ENCODE results near the gene PHLPP1.

Gene PHLPP1

GRCh38 chr18:62814132-62814759, 98.9 kb downstream of the PHLPP1 start:
- H3K27ac ChIP-seq (ENCODE audit: low read depth, low read length) = no peak overlapping the region
- H3K36me3 ChIP-seq (ENCODE audit: control insufficient read depth in 1 of 2, insufficient read depth in 2 of 2, low read length in 2 of 2) = no peaks in the 10 kb centered on the region

DNA sequence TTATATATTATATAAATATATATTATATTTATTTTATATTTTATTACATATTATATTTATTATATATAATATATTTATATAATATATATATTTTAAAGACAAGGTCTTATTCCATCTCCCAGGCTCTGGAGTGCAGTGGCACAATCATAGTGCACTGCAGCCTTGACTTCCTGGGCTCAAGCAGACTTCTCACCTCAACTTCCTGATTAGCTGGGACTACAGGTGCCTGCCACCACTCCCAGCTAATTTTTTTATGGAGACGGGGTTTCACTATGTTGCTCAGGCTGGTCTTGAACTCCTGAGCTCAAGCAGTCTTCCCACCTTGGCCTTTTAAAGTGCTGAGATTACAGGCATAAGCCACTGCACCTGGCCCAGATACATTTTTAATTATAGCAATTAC, 110.0 kb downstream of the PHLPP1 start:
- Histone ChIP-seq H3K9ac (ENCODE audit: low read depth in 1 of 2, low read length in 2 of 2) (no peak overlapping the region), H3K36me3 (ENCODE audit: control insufficient read depth in 1 of 2, insufficient read depth in 2 of 2, low read length in 2 of 2) (peaks cover 0 to 4% of the 10 kb centered on the region in 2 donors), H3K9me3 (ENCODE audit: control insufficient read depth in 1 of 2, low read length in 2 of 2) (no peaks in the 10 kb centered on the region), H3K27me3 (ENCODE audit: control insufficient read depth in 1 of 2, insufficient read depth in 2 of 2, low read length in 2 of 2) (no peaks in the 10 kb centered on the region), H3K4me1 (ENCODE audit: control insufficient read depth in 1 of 2, insufficient read depth in 2 of 2, low read length in 2 of 2) (no peaks in the 10 kb centered on the region), H3K27ac (ENCODE audit: low read depth, low read length) (no peak overlapping the region), H3K4me3 (ENCODE audit: low read depth in 1 of 2, low read length in 2 of 2) (no peak overlapping the region)

More at GRCh38 chr18:62814132-62814759, 98.9 kb downstream of the PHLPP1 start:
- Histone ChIP-seq H3K9me3 (ENCODE audit: control insufficient read depth in 1 of 2, low read length in 2 of 2) (no peaks in the 10 kb centered on the region), H3K27me3 (ENCODE audit: control insufficient read depth in 1 of 2, insufficient read depth in 2 of 2, low read length in 2 of 2) (no peaks in the 10 kb centered on the region), H3K9ac (ENCODE audit: low read depth in 1 of 2, low read length in 2 of 2) (no peak overlapping the region), H3K4me3 (ENCODE audit: low read depth in 1 of 2, low read length in 2 of 2) (no peak overlapping the region), H3K4me1 (ENCODE audit: control insufficient read depth in 1 of 2, insufficient read depth in 2 of 2, low read length in 2 of 2) (peaks cover 3 to 17% of the 10 kb centered on the region in 2 donors)

- Histone ChIP-seq H3K27me3 (ENCODE audit: control insufficient read depth in 1 of 2, insufficient read depth in 2 of 2, low read length in 2 of 2) (no peaks in the 10 kb centered on the region), H3K4me3 (ENCODE audit: low read depth in 1 of 2, low read length in 2 of 2) (no peak overlapping the region), H3K9ac (ENCODE audit: low read depth in 1 of 2, low read length in 2 of 2) (no peak overlapping the region), H3K4me1 (ENCODE audit: control insufficient read depth in 1 of 2, insufficient read depth in 2 of 2, low read length in 2 of 2) (peaks cover 0 to 3% of the 10 kb centered on the region in 2 donors), H3K27ac (ENCODE audit: low read depth, low read length) (no peak overlapping the region), H3K36me3 (ENCODE audit: control insufficient read depth in 1 of 2, insufficient read depth in 2 of 2, low read length in 2 of 2) (peaks cover 0 to 8% of the 10 kb centered on the region in 2 donors), H3K9me3 (ENCODE audit: control insufficient read depth in 1 of 2, low read length in 2 of 2) (no peaks in the 10 kb centered on the region)
Measured at GRCh38 chr18:62827397-62827796, 112.1 kb downstream of the PHLPP1 start.

- H3K9ac ChIP-seq (ENCODE audit: low read depth in 1 of 2, low read length in 2 of 2) = no peak overlapping the region
- peaks cover 0 to 3% of the 10 kb centered on the region in 2 donors for H3K4me1 ChIP-seq (ENCODE audit: control insufficient read depth in 1 of 2, insufficient read depth in 2 of 2, low read length in 2 of 2)
- H3K36me3 ChIP-seq (ENCODE audit: control insufficient read depth in 1 of 2, insufficient read depth in 2 of 2, low read length in 2 of 2) = peaks cover 0 to 8% of the 10 kb centered on the region in 2 donors
- H3K4me3 ChIP-seq (ENCODE audit: low read depth in 1 of 2, low read length in 2 of 2) = no peak overlapping the region
- no peaks in the 10 kb centered on the region for H3K9me3 ChIP-seq (ENCODE audit: control insufficient read depth in 1 of 2, low read length in 2 of 2)
- no peak overlapping the region for H3K27ac ChIP-seq (ENCODE audit: low read depth, low read length)
- no peaks in the 10 kb centered on the region for H3K27me3 ChIP-seq (ENCODE audit: control insufficient read depth in 1 of 2, insufficient read depth in 2 of 2, low read length in 2 of 2)
Measured at GRCh38 chr18:62828091-62828640, 112.8 kb downstream of the PHLPP1 start.

DNA sequence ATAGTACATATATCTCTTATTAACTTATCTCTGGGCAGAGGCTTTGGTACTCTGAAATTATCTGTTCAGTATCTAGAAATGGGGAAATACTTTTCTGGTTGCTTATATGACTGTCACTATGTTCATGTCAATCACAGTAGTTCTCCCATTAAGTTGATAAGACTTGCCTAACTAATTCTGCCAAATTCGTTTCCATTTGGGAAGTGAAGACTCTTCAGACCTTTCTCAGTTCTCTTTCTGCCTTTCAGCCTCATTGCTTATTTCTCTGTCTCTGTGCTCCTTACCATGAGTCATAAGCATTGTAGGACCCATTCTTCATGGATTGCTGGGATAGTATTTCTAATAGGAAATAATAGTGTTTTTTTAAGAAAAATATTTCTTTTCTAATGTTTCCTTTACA, 113.5 kb downstream of the PHLPP1 start:
- no peaks in the 10 kb centered on the region for H3K27me3 ChIP-seq (ENCODE audit: control insufficient read depth in 1 of 2, insufficient read depth in 2 of 2, low read length in 2 of 2)
- peaks cover 0 to 3% of the 10 kb centered on the region in 2 donors for H3K4me1 ChIP-seq (ENCODE audit: control insufficient read depth in 1 of 2, insufficient read depth in 2 of 2, low read length in 2 of 2)
- no peaks in the 10 kb centered on the region for H3K9me3 ChIP-seq (ENCODE audit: control insufficient read depth in 1 of 2, low read length in 2 of 2)
- H3K27ac ChIP-seq (ENCODE audit: low read depth, low read length) = no peak overlapping the region
- no peak overlapping the region for H3K4me3 ChIP-seq (ENCODE audit: low read depth in 1 of 2, low read length in 2 of 2)
- H3K36me3 ChIP-seq (ENCODE audit: control insufficient read depth in 1 of 2, insufficient read depth in 2 of 2, low read length in 2 of 2) = peaks cover 0 to 8% of the 10 kb centered on the region in 2 donors
- no peak overlapping the region for H3K9ac ChIP-seq (ENCODE audit: low read depth in 1 of 2, low read length in 2 of 2)

- Histone ChIP-seq H3K9me3 (ENCODE audit: control insufficient read depth in 1 of 2, low read length in 2 of 2) (no peaks in the 10 kb centered on the region), H3K9ac (ENCODE audit: low read depth in 1 of 2, low read length in 2 of 2) (no peak overlapping the region), H3K4me1 (ENCODE audit: control insufficient read depth in 1 of 2, insufficient read depth in 2 of 2, low read length in 2 of 2) (peaks cover 0 to 3% of the 10 kb centered on the region in 2 donors), H3K4me3 (ENCODE audit: low read depth in 1 of 2, low read length in 2 of 2) (no peak overlapping the region), H3K27me3 (ENCODE audit: control insufficient read depth in 1 of 2, insufficient read depth in 2 of 2, low read length in 2 of 2) (no peaks in the 10 kb centered on the region), H3K36me3 (ENCODE audit: control insufficient read depth in 1 of 2, insufficient read depth in 2 of 2, low read length in 2 of 2) (peaks cover 0 to 8% of the 10 kb centered on the region in 2 donors), H3K27ac (ENCODE audit: low read depth, low read length) (no peak overlapping the region)
Measured at GRCh38 chr18:62829936-62830335, 114.6 kb downstream of the PHLPP1 start.

DNA sequence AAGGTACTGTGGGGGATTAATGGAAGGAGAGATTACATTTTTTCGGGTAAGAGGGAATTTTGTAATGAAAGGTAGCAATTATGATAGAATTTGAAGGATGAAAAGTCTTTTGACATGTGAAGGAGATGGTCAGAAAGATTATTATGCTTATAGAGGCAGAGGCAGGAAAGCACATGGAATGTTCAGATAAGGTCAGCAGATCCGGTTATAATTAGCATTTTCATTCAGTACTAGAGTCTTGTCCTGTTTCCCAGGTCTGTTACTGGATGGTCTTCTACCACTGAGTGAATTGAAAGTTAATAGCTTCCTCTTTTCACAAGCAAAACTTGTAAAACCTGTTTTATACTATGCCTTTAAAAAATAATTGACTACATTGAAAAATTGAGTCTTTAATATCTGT, 116.9 kb downstream of the PHLPP1 start:
- Histone ChIP-seq H3K9ac (ENCODE audit: low read depth in 1 of 2, low read length in 2 of 2) (no peak overlapping the region), H3K36me3 (ENCODE audit: control insufficient read depth in 1 of 2, insufficient read depth in 2 of 2, low read length in 2 of 2) (peaks cover 0 to 8% of the 10 kb centered on the region in 2 donors), H3K4me3 (ENCODE audit: low read depth in 1 of 2, low read length in 2 of 2) (no peak overlapping the region), H3K27ac (ENCODE audit: low read depth, low read length) (no peak overlapping the region), H3K9me3 (ENCODE audit: control insufficient read depth in 1 of 2, low read length in 2 of 2) (no peaks in the 10 kb centered on the region), H3K4me1 (ENCODE audit: control insufficient read depth in 1 of 2, insufficient read depth in 2 of 2, low read length in 2 of 2) (peaks cover 0 to 6% of the 10 kb centered on the region in 2 donors), H3K27me3 (ENCODE audit: control insufficient read depth in 1 of 2, insufficient read depth in 2 of 2, low read length in 2 of 2) (no peaks in the 10 kb centered on the region)

- H3K36me3 ChIP-seq (ENCODE audit: control insufficient read depth in 1 of 2, insufficient read depth in 2 of 2, low read length in 2 of 2) = peaks cover 0 to 8% of the 10 kb centered on the region in 2 donors
- H3K4me3 ChIP-seq (ENCODE audit: low read depth in 1 of 2, low read length in 2 of 2) = no peak overlapping the region
- H3K4me1 ChIP-seq (ENCODE audit: control insufficient read depth in 1 of 2, insufficient read depth in 2 of 2, low read length in 2 of 2) = peaks cover 0 to 6% of the 10 kb centered on the region in 2 donors
- H3K27ac ChIP-seq (ENCODE audit: low read depth, low read length) = no peak overlapping the region
- H3K27me3 ChIP-seq (ENCODE audit: control insufficient read depth in 1 of 2, insufficient read depth in 2 of 2, low read length in 2 of 2) = no peaks in the 10 kb centered on the region
- H3K9me3 ChIP-seq (ENCODE audit: control insufficient read depth in 1 of 2, low read length in 2 of 2) = no peaks in the 10 kb centered on the region
- H3K9ac ChIP-seq (ENCODE audit: low read depth in 1 of 2, low read length in 2 of 2) = no peak overlapping the region
Measured at GRCh38 chr18:62833494-62833893, 118.2 kb downstream of the PHLPP1 start.

- H3K27ac ChIP-seq (ENCODE audit: low read depth, low read length) = no peak overlapping the region
- H3K9ac ChIP-seq (ENCODE audit: low read depth in 1 of 2, low read length in 2 of 2) = no peak overlapping the region
- H3K27me3 ChIP-seq (ENCODE audit: control insufficient read depth in 1 of 2, insufficient read depth in 2 of 2, low read length in 2 of 2) = no peaks in the 10 kb centered on the region
- no peak overlapping the region for H3K4me3 ChIP-seq (ENCODE audit: low read depth in 1 of 2, low read length in 2 of 2)
- H3K4me1 ChIP-seq (ENCODE audit: control insufficient read depth in 1 of 2, insufficient read depth in 2 of 2, low read length in 2 of 2) = peaks cover 0 to 6% of the 10 kb centered on the region in 2 donors
- no peaks in the 10 kb centered on the region for H3K9me3 ChIP-seq (ENCODE audit: control insufficient read depth in 1 of 2, low read length in 2 of 2)
- peaks cover 0 to 8% of the 10 kb centered on the region in 2 donors for H3K36me3 ChIP-seq (ENCODE audit: control insufficient read depth in 1 of 2, insufficient read depth in 2 of 2, low read length in 2 of 2)
Measured at GRCh38 chr18:62834715-62835114, 119.4 kb downstream of the PHLPP1 start.

DNA sequence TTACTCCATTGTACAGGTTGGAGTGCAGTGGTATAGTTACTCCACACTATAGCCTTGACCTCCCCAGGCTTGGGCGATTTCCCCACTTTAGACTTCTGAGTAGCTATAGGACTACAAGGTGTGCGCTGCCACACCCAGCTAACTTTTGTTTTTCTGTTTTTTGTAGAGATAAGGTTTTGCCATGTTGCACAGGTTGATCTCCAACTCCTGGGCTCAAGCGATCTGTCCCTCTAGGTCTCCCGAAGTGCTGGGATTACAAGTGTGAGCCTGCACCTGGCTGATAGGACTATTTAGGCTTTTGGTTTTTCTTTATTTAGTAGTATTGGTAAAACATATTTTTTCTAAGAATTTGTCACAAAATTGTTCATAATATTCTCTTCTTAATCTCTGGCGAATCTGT, 121.7 kb downstream of the PHLPP1 start:
- Histone ChIP-seq H3K27me3 (ENCODE audit: control insufficient read depth in 1 of 2, insufficient read depth in 2 of 2, low read length in 2 of 2) (no peaks in the 10 kb centered on the region), H3K9me3 (ENCODE audit: control insufficient read depth in 1 of 2, low read length in 2 of 2) (no peaks in the 10 kb centered on the region), H3K4me3 (ENCODE audit: low read depth in 1 of 2, low read length in 2 of 2) (no peak overlapping the region), H3K27ac (ENCODE audit: low read depth, low read length) (no peak overlapping the region), H3K36me3 (ENCODE audit: control insufficient read depth in 1 of 2, insufficient read depth in 2 of 2, low read length in 2 of 2) (no peaks in the 10 kb centered on the region), H3K4me1 (ENCODE audit: control insufficient read depth in 1 of 2, insufficient read depth in 2 of 2, low read length in 2 of 2) (peaks cover 0 to 10% of the 10 kb centered on the region in 2 donors), H3K9ac (ENCODE audit: low read depth in 1 of 2, low read length in 2 of 2) (no peak overlapping the region)

Measured in duodenal mucosa (tissue), 2 donors.